DOHH2 (cell line): Measurements from ENCODE around the gene TXN.

Experiments
- CTCF ChIP-seq: fragments of 200-600 bp; sonication (generic); IDR thresholded peaks from one replicate; pipeline ENCODE4 v1.5.1; 2014; ENCODE audit warnings: antibody characterized with exemption, mild to moderate bottlenecking, low read depth, low read length; ENCODE audit not compliant: poor library complexity, severe bottlenecking
- EZH2phosphoT487 ChIP-seq: fragments of 200-600 bp; sonication (generic); IDR thresholded peaks from 2 replicates; pipeline ENCODE4 v1.6.1; 2017; ENCODE audit warnings: borderline replicate concordance, mild to moderate bottlenecking, antibody characterized with exemption, low read length, moderate library complexity, mixed read lengths

GRCh38 chr9:110198357-110198756 is 58.0 kb downstream of the TXN start:
- TF ChIP-seq CTCF (no peak), EZH2phosphoT487 (no peak)
